ENCODE results near the gene DOK3. TPM values are rescaled to one million over a fixed set of nuclear protein-coding genes. Genes with fewer than 3 reads are reported as not detected.

The DOK3 gene
- total and polyA plus RNA-seq, 2 experiments from 2014 or later = 3.1 to 3.5 TPM

GRCh38 chr5:177493795-177494345, 15.8 kb downstream of the DOK3 start:
- Histone ChIP-seq H3K9me2 (replicated peaks; ENCODE audit: insufficient read depth) (no peaks in the 10 kb centered on the region), H3K27ac (peak overlapping the region; percentile 97), H4K20me1 (ENCODE audit: insufficient read depth, poor library complexity, severe bottlenecking) (peaks cover 8% of the 10 kb centered on the region), H3K4me3 (no peak overlapping the region), H3K4me1 (ENCODE audit: insufficient read depth) (peaks cover 37% of the 10 kb centered on the region), H2AFZ (no peak overlapping the region), H3K4me2 (peak overlapping the region; percentile 61), H3K9me3 (ENCODE audit: low read depth) (no peaks in the 10 kb centered on the region), H3K27me3 (no peaks in the 10 kb centered on the region), H3K36me3 (replicated peaks; ENCODE audit: insufficient read depth, low read depth) (no peaks in the 10 kb centered on the region), H3K79me2 (peaks cover 20% of the 10 kb centered on the region)
- TF ChIP-seq EZH2 (IDR thresholded peaks at IDR 0.05; ENCODE audit: borderline replicate concordance) (no peak), CTCF (IDR thresholded peaks at IDR 0.05; ENCODE audit: poor library complexity) (no peak), EZH2phosphoT487 (IDR thresholded peaks at IDR 0.05; ENCODE audit: low read depth, severe bottlenecking, unreplicated experiment) (no peak)
- 79% methylated on average over 5 of the region's 5 CpGs for WGBS (ENCODE audit: low lambda C conversion rate, missing lambda C conversion rate)
- no peak for DNase-seq (ENCODE audit: low spot score)

GRCh38 chr5:177492841-177493240, 16.8 kb downstream of the DOK3 start:
- Histone ChIP-seq H3K27me3 (no peaks in the 10 kb centered on the region), H3K9me3 (ENCODE audit: low read depth) (no peaks in the 10 kb centered on the region), H4K20me1 (ENCODE audit: insufficient read depth, poor library complexity, severe bottlenecking) (peaks cover 8% of the 10 kb centered on the region), H3K4me3 (no peak overlapping the region), H3K4me1 (ENCODE audit: insufficient read depth) (peaks cover 28% of the 10 kb centered on the region), H3K4me2 (no peak overlapping the region), H3K79me2 (peaks cover 20% of the 10 kb centered on the region), H2AFZ (no peak overlapping the region), H3K9me2 (replicated peaks; ENCODE audit: insufficient read depth) (no peaks in the 10 kb centered on the region), H3K36me3 (replicated peaks; ENCODE audit: insufficient read depth, low read depth) (no peaks in the 10 kb centered on the region), H3K27ac (no peak overlapping the region)
- TF ChIP-seq CTCF (IDR thresholded peaks at IDR 0.05; ENCODE audit: poor library complexity) (no peak), EZH2 (IDR thresholded peaks at IDR 0.05; ENCODE audit: borderline replicate concordance) (no peak), EZH2phosphoT487 (IDR thresholded peaks at IDR 0.05; ENCODE audit: low read depth, severe bottlenecking, unreplicated experiment) (no peak)
- no peak for DNase-seq (ENCODE audit: low spot score)
- WGBS (ENCODE audit: low lambda C conversion rate, missing lambda C conversion rate) = 87% methylated on average over 7 of the region's 7 CpGs

- H3K79me2 ChIP-seq = peaks cover 20% of the 10 kb centered on the region
- 96% methylated on average over 43 of the region's 54 CpGs for WGBS (ENCODE audit: low lambda C conversion rate, missing lambda C conversion rate)
- H3K36me3 ChIP-seq (replicated peaks; ENCODE audit: insufficient read depth, low read depth) = no peaks in the 10 kb centered on the region
- DNase-seq (ENCODE audit: low spot score) = no peak
- H3K27me3 ChIP-seq = no peaks in the 10 kb centered on the region
- peaks cover 28% of the 10 kb centered on the region for H3K4me1 ChIP-seq (ENCODE audit: insufficient read depth)
- no peak overlapping the region for H3K27ac ChIP-seq
- H2AFZ ChIP-seq = no peak overlapping the region
- H4K20me1 ChIP-seq (ENCODE audit: insufficient read depth, poor library complexity, severe bottlenecking) = peaks cover 8% of the 10 kb centered on the region
- no peaks in the 10 kb centered on the region for H3K9me2 ChIP-seq (replicated peaks; ENCODE audit: insufficient read depth)
- H3K4me3 ChIP-seq = no peak overlapping the region
- no peak for TF ChIP-seq EZH2phosphoT487 (IDR thresholded peaks at IDR 0.05; ENCODE audit: low read depth, severe bottlenecking, unreplicated experiment)
- no peak for TF ChIP-seq CTCF (IDR thresholded peaks at IDR 0.05; ENCODE audit: poor library complexity)
- no peak for TF ChIP-seq EZH2 (IDR thresholded peaks at IDR 0.05; ENCODE audit: borderline replicate concordance)
- H3K4me2 ChIP-seq = no peak overlapping the region
- no peaks in the 10 kb centered on the region for H3K9me3 ChIP-seq (ENCODE audit: low read depth)
Observed at GRCh38 chr5:177491983-177492746, 17.5 kb downstream of the DOK3 start.
